H9 (cell line): ENCODE measurements around the gene DTX4. TPM values are rescaled to one million over a fixed set of nuclear protein-coding genes. Genes with fewer than 3 reads are reported as not detected.

Experiments
- DNase-seq: peaks from one replicate; pipeline ENCODE4 v3.0.0-alpha.2; 2017
- H2AFZ ChIP-seq: one replicate; pipeline ENCODE4 v1.6.1; 2013; ENCODE audit warnings: mild to moderate bottlenecking, low read length, control low read depth, moderate library complexity
- H2AK5ac ChIP-seq: 2 replicates; pipeline ENCODE4 v1.6.1; 2013; ENCODE audit warnings: low read length, control low read depth, mixed read lengths; ENCODE audit not compliant: insufficient read length
- H2BK120ac ChIP-seq: one replicate; pipeline ENCODE4 v1.6.1; 2013; ENCODE audit warnings: low read depth, mild to moderate bottlenecking, low read length, control low read depth, inconsistent platforms; ENCODE audit not compliant: poor library complexity, severe bottlenecking
- H2BK12ac ChIP-seq: 2 replicates; pipeline ENCODE4 v1.6.1; 2013; ENCODE audit warnings: low read length, control low read depth, mixed read lengths, low read depth; ENCODE audit not compliant: insufficient read length
- H2BK15ac ChIP-seq: 2 replicates; pipeline ENCODE4 v1.6.1; 2013; ENCODE audit warnings: low read depth, low read length, control low read depth
- H2BK20ac ChIP-seq: one replicate; pipeline ENCODE4 v1.6.1; 2013; ENCODE audit warnings: low read depth, mild to moderate bottlenecking, low read length, control low read depth, inconsistent platforms; ENCODE audit not compliant: poor library complexity, severe bottlenecking
- H2BK5ac ChIP-seq: 2 replicates; pipeline ENCODE4 v1.6.1; 2013; ENCODE audit warnings: low read length, control low read depth, mixed read lengths; ENCODE audit not compliant: insufficient read length
- H3K14ac ChIP-seq: 2 replicates; pipeline ENCODE4 v1.6.1; 2013; ENCODE audit warnings: low read length, control low read depth; ENCODE audit not compliant: insufficient read depth
- H3K18ac ChIP-seq: 2 replicates; pipeline ENCODE4 v1.6.1; 2013; ENCODE audit warnings: low read depth, mild to moderate bottlenecking, mixed read lengths, low read length, control low read depth; ENCODE audit not compliant: insufficient read length
- H3K23ac ChIP-seq: 2 replicates; pipeline ENCODE4 v1.6.1; 2013; ENCODE audit warnings: low read length, control low read depth, mixed read lengths, low read depth; ENCODE audit not compliant: insufficient read length
- H3K23me2 ChIP-seq: 2 replicates; pipeline ENCODE4 v1.6.1; 2013; ENCODE audit warnings: low read depth, mild to moderate bottlenecking, mixed read lengths, low read length, control low read depth; ENCODE audit not compliant: insufficient read length, poor library complexity, severe bottlenecking
- H3K27ac ChIP-seq: 2 replicates; pipeline ENCODE4 v1.5.1; 2013; ENCODE audit warnings: low read length, control low read depth, mixed read lengths, low read depth; ENCODE audit not compliant: insufficient read length
- H3K27me3 ChIP-seq: 2 replicates; pipeline ENCODE4 v1.6.1; 2013; ENCODE audit warnings: low read length, control low read depth, inconsistent platforms; ENCODE audit not compliant: insufficient read depth
- H3K4ac ChIP-seq: 2 replicates; pipeline ENCODE4 v1.6.1; 2013; ENCODE audit warnings: low read depth, mild to moderate bottlenecking, control low read depth, inconsistent platforms, low read length, moderate library complexity
- H3K4me1 ChIP-seq: 2 replicates; pipeline ENCODE4 v1.6.1; 2013; ENCODE audit warnings: low read length, control low read depth, inconsistent platforms; ENCODE audit not compliant: insufficient read depth
- H3K4me2 ChIP-seq: 2 replicates; pipeline ENCODE4 v1.6.1; 2013; ENCODE audit warnings: low read length, control low read depth, mixed read lengths; ENCODE audit not compliant: insufficient read length, insufficient read depth
- H3K56ac ChIP-seq: 2 replicates; pipeline ENCODE4 v1.6.1; 2013; ENCODE audit warnings: low read depth, mild to moderate bottlenecking, mixed read lengths, low read length, control low read depth; ENCODE audit not compliant: insufficient read length
- H3K79me1 ChIP-seq: 2 replicates; pipeline ENCODE4 v1.6.1; 2013; ENCODE audit warnings: low read depth, mild to moderate bottlenecking, moderate library complexity, low read length, control low read depth, inconsistent platforms; ENCODE audit not compliant: insufficient read depth, poor library complexity, severe bottlenecking
- H3K79me2 ChIP-seq: 2 replicates; pipeline ENCODE4 v1.6.1; 2013; ENCODE audit warnings: low read length, control low read depth, inconsistent platforms; ENCODE audit not compliant: insufficient read depth
- H3K9ac ChIP-seq: 2 replicates; pipeline ENCODE4 v1.6.1; 2013; ENCODE audit warnings: low read length, control low read depth, mixed read lengths; ENCODE audit not compliant: insufficient read length; ENCODE audit errors: extremely low read depth
- H3K9me3 ChIP-seq: one replicate; pipeline ENCODE4 v1.6.1; 2013; ENCODE audit warnings: low read depth, low read length, inconsistent platforms; ENCODE audit not compliant: control insufficient read depth
- H3T11ph ChIP-seq: one replicate; pipeline ENCODE4 v1.6.1; 2013; ENCODE audit warnings: mild to moderate bottlenecking, low read length, control low read depth, inconsistent platforms
- H4K20me1 ChIP-seq: one replicate; pipeline ENCODE4 v1.6.1; 2013; ENCODE audit not compliant: control insufficient read depth, insufficient read length, insufficient read depth
- H4K5ac ChIP-seq: 2 replicates; pipeline ENCODE4 v1.6.1; 2013; ENCODE audit warnings: low read depth, mild to moderate bottlenecking, mixed read lengths, low read length, control low read depth; ENCODE audit not compliant: insufficient read length
- H4K8ac ChIP-seq: replicated peaks from 2 replicates; pipeline ENCODE4 v1.6.1; 2013; ENCODE audit warnings: low read length, control low read depth, mixed read lengths, low read depth; ENCODE audit not compliant: insufficient read length
- H4K91ac ChIP-seq: 2 replicates; pipeline ENCODE4 v1.6.1; 2013; ENCODE audit warnings: low read depth, mild to moderate bottlenecking, moderate library complexity, mixed read lengths, low read length, control low read depth; ENCODE audit not compliant: insufficient read length
- H3K27ac Mint-ChIP-seq, 3 experiments: 2 replicates in 2 of 3; 3 replicates in 1 of 3; pipeline ENCODE4 v1.8.0; 2020 to 2021; ENCODE audit warnings: mixed read lengths in 3 of 3, mild to moderate bottlenecking in 1 of 3, moderate library complexity in 1 of 3
- H3K27me3 Mint-ChIP-seq: 2 replicates; pipeline ENCODE4 v1.8.0; 2021; ENCODE audit warnings: low read depth, mild to moderate bottlenecking, moderate library complexity, mixed read lengths
- H3K36me3 Mint-ChIP-seq, 3 experiments: 2 replicates in 2 of 3; 3 replicates in 1 of 3; pipeline ENCODE4 v1.8.0; 2020 to 2021; ENCODE audit warnings: low read depth in 3 of 3, mixed read lengths in 3 of 3; ENCODE audit not compliant: insufficient read depth in 1 of 3
- H3K4me1 Mint-ChIP-seq, 2 experiments: 2 replicates each; pipeline ENCODE4 v1.8.0; 2020; ENCODE audit warnings: mixed read lengths in 2 of 2
- H3K4me3 Mint-ChIP-seq, 2 experiments: 2 replicates in 1 of 2; 3 replicates in 1 of 2; pipeline ENCODE4 v1.8.0; 2020 to 2021; ENCODE audit warnings: mild to moderate bottlenecking in 2 of 2, mixed read lengths in 2 of 2, moderate library complexity in 1 of 2
- H3K9me3 Mint-ChIP-seq, 2 experiments: 2 replicates in 1 of 2; 3 replicates in 1 of 2; pipeline ENCODE4 v1.8.0; 2020; ENCODE audit warnings: mild to moderate bottlenecking in 2 of 2, mixed read lengths in 2 of 2, moderate library complexity in 1 of 2
- CTCF ChIP-seq: fragments of 200-600 bp; sonication (generic); conservative IDR thresholded peaks from 3 replicates; pipeline ENCODE4 v1.8.0; 2021; ENCODE audit warnings: antibody characterized with exemption, mild to moderate bottlenecking
- WGBS: extraction: QIAGEN DNeasy Blood & Tissue Kit; methylation state at CpG from one replicate; pipeline ENCODE4 v1.1.7; 2013; ENCODE audit warnings: missing lambda C conversion rate, low lambda C conversion rate, mixed read lengths; ENCODE audit not compliant: insufficient read length; ENCODE audit errors: extremely low coverage; 5-methylcytosine and 5-hydroxymethylcytosine counted together
- total RNA-seq: library from RNA; stranded (reverse); gene quantifications from 2 replicates; pipeline ENCODE4 v1.2.1, GENCODE V29; 2021

The DTX4 gene
- total RNA-seq, 1 experiment from 2014 or later: 13.0 TPM

DNA sequence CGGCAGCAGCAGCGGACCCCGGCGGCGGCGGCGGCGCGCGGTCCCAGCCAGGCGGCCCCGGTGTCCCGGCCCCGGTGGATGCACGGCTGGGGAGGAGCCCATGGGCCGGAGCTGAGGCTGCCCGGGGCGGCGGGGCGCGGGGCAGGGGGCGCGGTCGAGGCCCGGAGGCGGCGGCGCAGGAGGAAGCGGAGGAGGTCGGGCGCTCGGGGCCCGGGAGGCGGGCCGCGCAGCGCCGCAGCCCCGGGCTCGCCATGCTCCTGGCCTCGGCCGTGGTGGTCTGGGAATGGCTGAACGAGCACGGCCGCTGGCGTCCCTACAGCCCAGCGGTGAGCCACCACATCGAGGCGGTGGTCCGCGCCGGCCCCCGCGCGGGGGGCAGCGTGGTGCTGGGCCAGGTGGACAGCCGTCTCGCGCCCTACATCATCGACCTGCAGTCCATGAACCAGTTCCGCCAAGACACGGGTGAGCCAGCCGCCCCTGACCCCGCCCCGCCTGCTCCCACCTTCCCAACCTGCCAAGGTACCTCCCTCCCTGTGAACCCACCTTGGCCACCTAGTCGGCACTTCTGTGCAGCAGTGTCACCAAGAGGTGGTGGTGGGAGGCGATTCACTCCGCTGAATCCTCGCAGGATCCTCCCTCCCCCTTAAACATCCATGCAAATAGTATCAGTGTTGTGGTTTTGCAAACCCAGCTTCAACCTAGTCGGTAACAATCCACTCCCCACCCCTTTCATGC is 580 bp downstream of the DTX4 start:
- H3K4me3 Mint-ChIP-seq: peak overlapping the region in 1 of 2 experiments; percentile 94
- Histone ChIP-seq H3K56ac (no peak overlapping the region), H3T11ph (no peak overlapping the region), H3K79me1 (no peaks in the 10 kb centered on the region), H3K9ac (no peak overlapping the region), H3K27me3 (no peaks in the 10 kb centered on the region), H2AK5ac (no peak overlapping the region), H4K20me1 (no peaks in the 10 kb centered on the region), H2AFZ (no peak overlapping the region), H2BK12ac (no peak overlapping the region), H4K5ac (no peak overlapping the region), H3K18ac (no peak overlapping the region), H3K23me2 (peaks cover 18% of the 10 kb centered on the region), H3K79me2 (no peaks in the 10 kb centered on the region; the same call in 1 of the 2 replicates), H2BK5ac (no peak overlapping the region), H3K27ac (no peak overlapping the region), H4K8ac (no peak overlapping the region), H3K23ac (no peak overlapping the region), H3K9me3 (no peaks in the 10 kb centered on the region), H3K4me1 (peaks cover 3% of the 10 kb centered on the region), H2BK20ac (no peak overlapping the region), H3K4me2 (peak overlapping the region; percentile 79), H3K14ac (no peak overlapping the region), H2BK120ac (no peak overlapping the region), H2BK15ac (no peak overlapping the region), H4K91ac (no peak overlapping the region), H3K4ac (no peak overlapping the region)
- H3K4me1 Mint-ChIP-seq: peaks cover 30 to 37% of the 10 kb centered on the region in 2 experiments
- H3K27me3 Mint-ChIP-seq: peaks cover 2% of the 10 kb centered on the region
- H3K36me3 Mint-ChIP-seq: peaks cover 5 to 9% (median 6%) of the 10 kb centered on the region in 3 experiments; a peak in 5 of 7 replicates
- TF ChIP-seq CTCF: no peak
- H3K27ac Mint-ChIP-seq: peak overlapping the region in 1 of 3 experiments; percentile 79; a peak in 1 of 7 replicates
- 0 out of 5 replicates have a peak, but pooled peaks cover 0 to 2% of the 10 kb centered on the region in 2 experiments for H3K9me3 Mint-ChIP-seq
- DNase-seq: peak; percentile 66
- WGBS: no CpG with 5 or more reads among the region's 70 CpGs
